Measurements from ENCODE around the gene CCL7. TPM values are rescaled to one million over a fixed set of nuclear protein-coding genes. Genes with fewer than 3 reads are reported as not detected.

Gene CCL7
- total RNA-seq, 1 donor from 2014 or later, result not detected

GRCh38 chr17:34285286-34285792 lies 15.3 kb downstream of the CCL7 start, which contains the start of gene CCL11:
Gene CCL11 (plus strand): TSS chr17:34285742. CDS start chr17:34285809, 67 bp downstream.
- no peak for DNase-seq (ENCODE audit: low read depth)

GRCh38 chr17:34287875-34288274 lies 17.9 kb downstream of the CCL7 start:
- DNase-seq (ENCODE audit: low read depth), result no peak

- no peak for DNase-seq (ENCODE audit: low read depth)
These were observed 20.6 kb downstream of the CCL7 start for GRCh38 chr17:34290586-34290985.

GRCh38 chr17:34291721-34292348 lies 21.8 kb downstream of the CCL7 start:
- no peak for DNase-seq (ENCODE audit: low read depth)

GRCh38 chr17:34299027-34299426 lies 29.0 kb downstream of the CCL7 start:
- no peak for DNase-seq (ENCODE audit: low read depth)

- no peak for DNase-seq (ENCODE audit: low read depth)
These were observed 30.0 kb downstream of the CCL7 start for GRCh38 chr17:34299956-34300577.

- DNase-seq (ENCODE audit: low read depth), result peak; percentile 1
These were observed 30.8 kb downstream of the CCL7 start for GRCh38 chr17:34300652-34301370.

GRCh38 chr17:34301986-34302385 lies 32.0 kb downstream of the CCL7 start:
- no peak for DNase-seq (ENCODE audit: low read depth)

- no peak for DNase-seq (ENCODE audit: low read depth)
These were observed 32.6 kb downstream of the CCL7 start for GRCh38 chr17:34302636-34303035.

- no peak for DNase-seq (ENCODE audit: low read depth)
These were observed 33.6 kb downstream of the CCL7 start for GRCh38 chr17:34303606-34304005.

- no peak for DNase-seq (ENCODE audit: low read depth)
These were observed 35.0 kb downstream of the CCL7 start for GRCh38 chr17:34305061-34305460.

GRCh38 chr17:34305606-34306005 lies 35.6 kb downstream of the CCL7 start:
- DNase-seq (ENCODE audit: low read depth), result no peak

GRCh38 chr17:34306466-34306865 lies 36.4 kb downstream of the CCL7 start:
- peak; percentile 9 for DNase-seq (ENCODE audit: low read depth)

- DNase-seq (ENCODE audit: low read depth), result peak; percentile 11
These were observed 37.1 kb downstream of the CCL7 start for GRCh38 chr17:34307110-34307509.

- no peak for DNase-seq (ENCODE audit: low read depth)
These were observed 38.4 kb downstream of the CCL7 start for GRCh38 chr17:34308371-34308770.

- DNase-seq (ENCODE audit: low read depth), result no peak
These were observed 41.3 kb downstream of the CCL7 start for GRCh38 chr17:34311291-34311690.

GRCh38 chr17:34312080-34312479 lies 42.1 kb downstream of the CCL7 start:
- no peak for DNase-seq (ENCODE audit: low read depth)

GRCh38 chr17:34313164-34313563 lies 43.1 kb downstream of the CCL7 start:
- no peak for DNase-seq (ENCODE audit: low read depth)

- DNase-seq (ENCODE audit: low read depth), result peak; percentile 47
These were observed 44.3 kb downstream of the CCL7 start for GRCh38 chr17:34314279-34314678.

- DNase-seq (ENCODE audit: low read depth), result no peak
These were observed 48.5 kb downstream of the CCL7 start for GRCh38 chr17:34318474-34318873.

- no peak for DNase-seq (ENCODE audit: low read depth)
These were observed 49.0 kb downstream of the CCL7 start, which contains the start of gene CCL8 for GRCh38 chr17:34319039-34319483. Gene CCL8 (plus strand): TSS chr17:34319435. CDS start chr17:34319502, 67 bp downstream.
